GM12878 (cell line): ENCODE data around the gene NSL1. TPM values are rescaled to one million over a fixed set of nuclear protein-coding genes. Genes with fewer than 3 reads are reported as not detected.

Experiments used
- ATAC-seq: fragments of 200-7000 bp; cut with Tn5 transposase; 3 replicates; pipeline ENCODE4 v1.9.1; 2020; ENCODE audit warnings: mild to moderate bottlenecking, moderate library complexity
- BruUV-seq: library from RNA; stranded (reverse); fragments of 400-500 nt; replicated peaks from 2 replicates; lab custom pipeline; 2021; lab: Mats Ljungman, UMichigan
- CTCF ChIA-PET: fragments of 300-600 bp; sonication (Branson Sonifier 250); formaldehyde crosslinking; extraction: SDS; loops from one replicate; lab custom pipeline; 2021; ENCODE audit warnings: inconsistent platforms; lab: Yijun Ruan, JAX
- POLR2A ChIA-PET: fragments of 350-600 bp; formaldehyde crosslinking; extraction: SDS; loops from one replicate; lab custom pipeline; 2021; ENCODE audit warnings: inconsistent platforms; lab: Charles Lee
- RAD21 ChIA-PET: fragments of 300-600 bp; sonication (Branson Sonifier 250); formaldehyde crosslinking; loops from one replicate; lab custom pipeline; 2023; ENCODE audit warnings: antibody characterized with exemption; ENCODE audit not compliant: unreplicated experiment; lab: Charles Lee
- SMC1A ChIA-PET: fragments of 300-600 bp; sonication (Branson Sonifier 250); formaldehyde crosslinking; loops from one replicate; lab custom pipeline; 2023; ENCODE audit not compliant: unreplicated experiment, uncharacterized antibody; lab: Charles Lee
- DNase-seq: peaks from one replicate; pipeline ENCODE4 v3.0.0-alpha.2; 2011; ENCODE audit warnings: low read depth, low spot score
- FAIRE-seq: peaks from 3 replicates; lab custom pipeline; 2011; peaks lifted over from hg19 to GRCh38; lab: Jason Lieb, UNC
- H2AFZ ChIP-seq: 2 replicates; pipeline ENCODE4 v1.6.0; 2011; ENCODE audit warnings: low read depth, low read length, control low read depth; ENCODE audit not compliant: control insufficient read depth
- H3K27ac ChIP-seq: 2 replicates; pipeline ENCODE4 v1.5.1; 2011; ENCODE audit warnings: control low read depth; ENCODE audit not compliant: control insufficient read depth, insufficient read depth
- H3K27me3 ChIP-seq, 2 experiments: replicated peaks in 1 of 2; 2 replicates each; pipeline versions ENCODE4 v1.6.0 to v1.6.1; 2011; ENCODE audit warnings: low read length in 1 of 2; ENCODE audit not compliant: control insufficient read depth in 2 of 2, insufficient read depth in 2 of 2
- H3K36me3 ChIP-seq, 2 experiments: 2 replicates each; pipeline ENCODE4 v1.5.1; 2011; ENCODE audit warnings: low read length in 1 of 2; ENCODE audit not compliant: control insufficient read depth in 2 of 2, insufficient read depth in 2 of 2
- H3K4me1 ChIP-seq: 2 replicates; pipeline ENCODE4 v1.6.1; 2011; ENCODE audit warnings: mild to moderate bottlenecking, low read length, moderate library complexity, mixed read lengths; ENCODE audit not compliant: control insufficient read depth, insufficient read depth
- H3K4me2 ChIP-seq: 2 replicates; pipeline ENCODE4 v1.6.0; 2011; ENCODE audit warnings: control low read depth; ENCODE audit not compliant: control insufficient read depth, insufficient read depth
- H3K4me3 ChIP-seq: fragments of 200-600 bp; sonication (generic); 2 replicates; pipeline ENCODE4 v1.5.1; 2016
- H3K79me2 ChIP-seq: 2 replicates; pipeline ENCODE4 v1.6.0; 2011; ENCODE audit warnings: low read length; ENCODE audit not compliant: control insufficient read depth, insufficient read depth
- H3K9ac ChIP-seq: 2 replicates; pipeline ENCODE4 v1.8.0; 2011; ENCODE audit warnings: low read length, control low read depth, mixed read lengths; ENCODE audit not compliant: control insufficient read depth, insufficient read depth
- H3K9me3 ChIP-seq: replicated peaks from 3 replicates; pipeline ENCODE4 v1.5.1; 2011; ENCODE audit warnings: mild to moderate bottlenecking, low read length; ENCODE audit not compliant: control insufficient read depth, insufficient read depth
- H4K20me1 ChIP-seq: 2 replicates; pipeline ENCODE4 v1.6.0; 2011; ENCODE audit not compliant: control insufficient read depth, insufficient read depth
- CHD1 ChIP-seq: IDR thresholded peaks from 2 replicates; pipeline ENCODE4 v1.6.1; 2012; ENCODE audit warnings: low read depth, low read length, improper control_type of control experiment
- IRF4 ChIP-seq: IDR thresholded peaks from 2 replicates; pipeline ENCODE4 v1.6.1; 2011; ENCODE audit warnings: low read depth, low read length
- SPI1 ChIP-seq: IDR thresholded peaks from 2 replicates; pipeline ENCODE4 v1.6.1; 2011; ENCODE audit warnings: low read depth, mild to moderate bottlenecking, low read length, moderate library complexity, borderline replicate concordance; ENCODE audit not compliant: insufficient read depth
- SREBF2 ChIP-seq: IDR thresholded peaks from 2 replicates; pipeline ENCODE4 v1.6.1; 2012; ENCODE audit warnings: mild to moderate bottlenecking, low read length
- WGBS: methylation state at CpG from one replicate; pipeline ENCODE4 v1.1.6; 2016; ENCODE audit warnings: low lambda C conversion rate; ENCODE audit not compliant: insufficient replicate concordance, insufficient coverage; ENCODE audit errors: missing lambda C conversion rate; 5-methylcytosine and 5-hydroxymethylcytosine counted together
- in situ Hi-C: fragments of 300-500 bp; cut with MboI; formaldehyde crosslinking; loops from 9 replicates; pipeline ENCODE4 v1.14.3; 2018; ENCODE audit warnings: mixed read lengths
- intact Hi-C: fragments of 100-400 bp; cut with micrococcal nuclease; formaldehyde crosslinking; loops from one replicate; pipeline ENCODE4 v1.14.2; 2022; ENCODE audit not compliant: unreplicated experiment
- polyA plus RNA-seq, 11 experiments: library from polyadenylated mRNA; depleted of rRNA in 4 of 11; unstranded in 6 of 11; stranded (reverse) in 5 of 11; fragments of >200 nt; fragmentation: Nextera tagmentation in 4 of 11; fragmentation: Illumina TruSeq in 1 of 11; extraction: Ambion mirVana in 4 of 11; extraction: Trizol in 1 of 11; gene quantifications; 1 replicate in 1 of 11; 2 replicates in 10 of 11; pipeline versions ENCODE4 v1.2.1 to v1.2.3, GENCODE V29; 2011 to 2016; ENCODE audit warnings: inconsistent platforms in 2 of 11, missing spikeins in 2 of 11, low read depth in 1 of 11
- total RNA-seq, 4 experiments: library from RNA; depleted of rRNA in 3 of 4; stranded (reverse); fragments of >200 nt in 3 of 4; fragmentation: Illumina TruSeq in 1 of 4; extraction: Trizol in 1 of 4; gene quantifications; 2 replicates each; pipeline versions ENCODE4 v1.2.1 to v1.2.3, GENCODE V29; 2013 to 2021
- TF ChIP-seq, protein P1 (sequence below): fragments of 150-350 bp; IDR thresholded peaks from 2 replicates; pipeline ENCODE4 v1.6.1; 2014; ENCODE audit warnings: mild to moderate bottlenecking, low read depth, low read length
- TF ChIP-seq, protein P2 (sequence below): IDR thresholded peaks from 2 replicates; pipeline ENCODE4 v1.6.1; 2012; ENCODE audit warnings: low read depth, low read length, improper control_type of control experiment

NSL1 gene
- total and polyA plus RNA-seq, 10 of the 15 experiments (the other 5 are each of a cell fraction or from before 2014, with no cell fraction given): 36.7 to 74.2 (median 46.4) TPM

DNA sequence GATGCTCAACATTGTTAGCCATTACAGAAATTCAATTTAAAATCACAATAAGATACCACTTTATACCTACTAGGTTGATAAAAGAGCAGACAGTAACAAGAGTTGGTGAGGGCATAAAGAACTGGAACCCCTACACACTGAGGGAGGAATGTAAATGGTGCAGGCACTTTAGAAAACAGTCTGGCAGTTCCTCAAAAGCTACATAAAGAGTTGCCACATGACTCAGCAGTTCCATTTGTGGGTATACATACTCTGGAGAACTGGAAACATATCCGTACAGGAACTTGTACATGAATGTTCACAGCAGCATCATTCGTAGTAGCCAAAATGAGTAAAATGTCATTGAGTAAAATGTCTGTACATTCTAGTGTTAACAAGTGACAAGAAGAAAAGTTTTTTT lies 17.0 kb downstream of the NSL1 start:
- H3K79me2 ChIP-seq: peaks cover 7% of the 10 kb centered on the region
- POLR2A ChIA-PET: no interaction called here
- in situ Hi-C loops: loop anchor here (5.0 kb wide), 1 partner anchor 307 kb away; no protein-coding TSS in a partner anchor

More for the DNA sequence above, 17.0 kb downstream of the NSL1 start:
- Histone ChIP-seq H3K4me1 (peaks cover 4% of the 10 kb centered on the region; the same call in 1 of the 2 replicates), H3K9ac (no peak overlapping the region), H3K4me3 (no peak overlapping the region), H2AFZ (no peak overlapping the region), H3K9me3 (peaks cover 10% of the 10 kb centered on the region), H3K4me2 (no peak overlapping the region), H3K27me3 (no peaks in the 10 kb centered on the region), H3K27ac (no peak overlapping the region), H3K36me3 (no peaks in the 10 kb centered on the region; a peak in 1 of 4 replicates), H4K20me1 (no peaks in the 10 kb centered on the region)
- TF ChIP-seq CHD1 (no peak), SPI1 (peak; percentile 44; the same call in 1 of the 2 replicates), IRF4 (no peak), SREBF2 (no peak)
- TF ChIP-seq, protein P1, sequence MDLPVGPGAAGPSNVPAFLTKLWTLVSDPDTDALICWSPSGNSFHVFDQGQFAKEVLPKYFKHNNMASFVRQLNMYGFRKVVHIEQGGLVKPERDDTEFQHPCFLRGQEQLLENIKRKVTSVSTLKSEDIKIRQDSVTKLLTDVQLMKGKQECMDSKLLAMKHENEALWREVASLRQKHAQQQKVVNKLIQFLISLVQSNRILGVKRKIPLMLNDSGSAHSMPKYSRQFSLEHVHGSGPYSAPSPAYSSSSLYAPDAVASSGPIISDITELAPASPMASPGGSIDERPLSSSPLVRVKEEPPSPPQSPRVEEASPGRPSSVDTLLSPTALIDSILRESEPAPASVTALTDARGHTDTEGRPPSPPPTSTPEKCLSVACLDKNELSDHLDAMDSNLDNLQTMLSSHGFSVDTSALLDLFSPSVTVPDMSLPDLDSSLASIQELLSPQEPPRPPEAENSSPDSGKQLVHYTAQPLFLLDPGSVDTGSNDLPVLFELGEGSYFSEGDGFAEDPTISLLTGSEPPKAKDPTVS: no peak
- TF ChIP-seq, protein P2, sequence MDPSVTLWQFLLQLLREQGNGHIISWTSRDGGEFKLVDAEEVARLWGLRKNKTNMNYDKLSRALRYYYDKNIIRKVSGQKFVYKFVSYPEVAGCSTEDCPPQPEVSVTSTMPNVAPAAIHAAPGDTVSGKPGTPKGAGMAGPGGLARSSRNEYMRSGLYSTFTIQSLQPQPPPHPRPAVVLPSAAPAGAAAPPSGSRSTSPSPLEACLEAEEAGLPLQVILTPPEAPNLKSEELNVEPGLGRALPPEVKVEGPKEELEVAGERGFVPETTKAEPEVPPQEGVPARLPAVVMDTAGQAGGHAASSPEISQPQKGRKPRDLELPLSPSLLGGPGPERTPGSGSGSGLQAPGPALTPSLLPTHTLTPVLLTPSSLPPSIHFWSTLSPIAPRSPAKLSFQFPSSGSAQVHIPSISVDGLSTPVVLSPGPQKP: no peak
- 44% methylated on average over 2 of the region's 2 CpGs for WGBS
- BruUV-seq: no TSS peak
- ATAC-seq (peak; percentile 53), FAIRE-seq (peak; percentile 84), DNase-seq (no peak)
- intact Hi-C loops: no loop called here
- ChIA-PET RAD21 (interaction anchor here (1.0 to 1.6 kb wide), 4 partner anchors 21 to 109 kb away, joined by 3 to 4 read pairs (median 3); no protein-coding TSS in a partner anchor), CTCF (interaction anchor here (0.6 to 4.7 kb wide), 2 partner anchors 110 to 126 kb away, joined by 3 to 22 read pairs; no protein-coding TSS in a partner anchor), SMC1A (interaction anchor here (1.2 to 4.0 kb wide), 2 partner anchors 73 to 109 kb away, joined by 4 to 11 read pairs; no protein-coding TSS in a partner anchor)
